ENCODE data around the gene PTGR1.

DNA sequence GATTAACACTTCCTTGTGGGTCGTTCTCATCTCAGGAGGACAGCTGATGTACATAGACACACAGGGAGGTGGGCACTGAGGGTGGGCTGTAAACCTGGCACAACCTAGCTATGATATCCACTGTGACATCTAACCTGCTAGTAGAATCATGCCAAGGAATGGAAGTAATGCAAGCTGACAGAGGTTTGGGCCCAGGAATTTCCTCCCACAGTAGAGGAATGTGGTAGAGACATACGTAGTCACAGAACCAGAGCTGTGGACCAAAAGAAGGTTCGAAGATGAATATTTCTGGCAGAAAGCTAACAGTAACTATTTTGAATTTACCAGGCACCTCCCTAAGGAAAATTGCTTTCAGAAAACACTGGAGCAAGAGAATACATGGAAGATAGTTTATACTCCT is 16.5 kb upstream of the PTGR1 start:
- TF ChIP-seq, protein P1, sequence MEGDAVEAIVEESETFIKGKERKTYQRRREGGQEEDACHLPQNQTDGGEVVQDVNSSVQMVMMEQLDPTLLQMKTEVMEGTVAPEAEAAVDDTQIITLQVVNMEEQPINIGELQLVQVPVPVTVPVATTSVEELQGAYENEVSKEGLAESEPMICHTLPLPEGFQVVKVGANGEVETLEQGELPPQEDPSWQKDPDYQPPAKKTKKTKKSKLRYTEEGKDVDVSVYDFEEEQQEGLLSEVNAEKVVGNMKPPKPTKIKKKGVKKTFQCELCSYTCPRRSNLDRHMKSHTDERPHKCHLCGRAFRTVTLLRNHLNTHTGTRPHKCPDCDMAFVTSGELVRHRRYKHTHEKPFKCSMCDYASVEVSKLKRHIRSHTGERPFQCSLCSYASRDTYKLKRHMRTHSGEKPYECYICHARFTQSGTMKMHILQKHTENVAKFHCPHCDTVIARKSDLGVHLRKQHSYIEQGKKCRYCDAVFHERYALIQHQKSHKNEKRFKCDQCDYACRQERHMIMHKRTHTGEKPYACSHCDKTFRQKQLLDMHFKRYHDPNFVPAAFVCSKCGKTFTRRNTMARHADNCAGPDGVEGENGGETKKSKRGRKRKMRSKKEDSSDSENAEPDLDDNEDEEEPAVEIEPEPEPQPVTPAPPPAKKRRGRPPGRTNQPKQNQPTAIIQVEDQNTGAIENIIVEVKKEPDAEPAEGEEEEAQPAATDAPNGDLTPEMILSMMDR (conservative IDR thresholded peaks at IDR 0.05; ENCODE audit: low read depth in 2 of 2), result no peak
- TF ChIP-seq ZNF114 (CRISPR knock-in tag; IDR thresholded peaks at IDR 0.05) (no peak), POLR2AphosphoS5 (IDR thresholded peaks at IDR 0.05; ENCODE audit: low read depth) (no peak), EZH2phosphoT487 (IDR thresholded peaks at IDR 0.05; ENCODE audit: unreplicated experiment) (no peak), STAT1 (IDR thresholded peaks at IDR 0.05; ENCODE audit: unreplicated experiment) (no peak), EZH2 (IDR thresholded peaks at IDR 0.05; ENCODE audit: low read depth, unreplicated experiment) (no peak), CREB1 (CRISPR knock-in tag; IDR thresholded peaks at IDR 0.05; ENCODE audit: low read depth) (no peak), ZNF331 (CRISPR knock-in tag; IDR thresholded peaks at IDR 0.05; ENCODE audit: low read depth) (no peak)
- TF ChIP-seq, protein P2, sequence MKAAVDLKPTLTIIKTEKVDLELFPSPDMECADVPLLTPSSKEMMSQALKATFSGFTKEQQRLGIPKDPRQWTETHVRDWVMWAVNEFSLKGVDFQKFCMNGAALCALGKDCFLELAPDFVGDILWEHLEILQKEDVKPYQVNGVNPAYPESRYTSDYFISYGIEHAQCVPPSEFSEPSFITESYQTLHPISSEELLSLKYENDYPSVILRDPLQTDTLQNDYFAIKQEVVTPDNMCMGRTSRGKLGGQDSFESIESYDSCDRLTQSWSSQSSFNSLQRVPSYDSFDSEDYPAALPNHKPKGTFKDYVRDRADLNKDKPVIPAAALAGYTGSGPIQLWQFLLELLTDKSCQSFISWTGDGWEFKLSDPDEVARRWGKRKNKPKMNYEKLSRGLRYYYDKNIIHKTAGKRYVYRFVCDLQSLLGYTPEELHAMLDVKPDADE (IDR thresholded peaks at IDR 0.05), result no peak
- TF ChIP-seq, protein P3, sequence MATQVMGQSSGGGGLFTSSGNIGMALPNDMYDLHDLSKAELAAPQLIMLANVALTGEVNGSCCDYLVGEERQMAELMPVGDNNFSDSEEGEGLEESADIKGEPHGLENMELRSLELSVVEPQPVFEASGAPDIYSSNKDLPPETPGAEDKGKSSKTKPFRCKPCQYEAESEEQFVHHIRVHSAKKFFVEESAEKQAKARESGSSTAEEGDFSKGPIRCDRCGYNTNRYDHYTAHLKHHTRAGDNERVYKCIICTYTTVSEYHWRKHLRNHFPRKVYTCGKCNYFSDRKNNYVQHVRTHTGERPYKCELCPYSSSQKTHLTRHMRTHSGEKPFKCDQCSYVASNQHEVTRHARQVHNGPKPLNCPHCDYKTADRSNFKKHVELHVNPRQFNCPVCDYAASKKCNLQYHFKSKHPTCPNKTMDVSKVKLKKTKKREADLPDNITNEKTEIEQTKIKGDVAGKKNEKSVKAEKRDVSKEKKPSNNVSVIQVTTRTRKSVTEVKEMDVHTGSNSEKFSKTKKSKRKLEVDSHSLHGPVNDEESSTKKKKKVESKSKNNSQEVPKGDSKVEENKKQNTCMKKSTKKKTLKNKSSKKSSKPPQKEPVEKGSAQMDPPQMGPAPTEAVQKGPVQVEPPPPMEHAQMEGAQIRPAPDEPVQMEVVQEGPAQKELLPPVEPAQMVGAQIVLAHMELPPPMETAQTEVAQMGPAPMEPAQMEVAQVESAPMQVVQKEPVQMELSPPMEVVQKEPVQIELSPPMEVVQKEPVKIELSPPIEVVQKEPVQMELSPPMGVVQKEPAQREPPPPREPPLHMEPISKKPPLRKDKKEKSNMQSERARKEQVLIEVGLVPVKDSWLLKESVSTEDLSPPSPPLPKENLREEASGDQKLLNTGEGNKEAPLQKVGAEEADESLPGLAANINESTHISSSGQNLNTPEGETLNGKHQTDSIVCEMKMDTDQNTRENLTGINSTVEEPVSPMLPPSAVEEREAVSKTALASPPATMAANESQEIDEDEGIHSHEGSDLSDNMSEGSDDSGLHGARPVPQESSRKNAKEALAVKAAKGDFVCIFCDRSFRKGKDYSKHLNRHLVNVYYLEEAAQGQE (IDR thresholded peaks at IDR 0.05; ENCODE audit: unreplicated experiment), result no peak
- TF ChIP-seq, protein P4, sequence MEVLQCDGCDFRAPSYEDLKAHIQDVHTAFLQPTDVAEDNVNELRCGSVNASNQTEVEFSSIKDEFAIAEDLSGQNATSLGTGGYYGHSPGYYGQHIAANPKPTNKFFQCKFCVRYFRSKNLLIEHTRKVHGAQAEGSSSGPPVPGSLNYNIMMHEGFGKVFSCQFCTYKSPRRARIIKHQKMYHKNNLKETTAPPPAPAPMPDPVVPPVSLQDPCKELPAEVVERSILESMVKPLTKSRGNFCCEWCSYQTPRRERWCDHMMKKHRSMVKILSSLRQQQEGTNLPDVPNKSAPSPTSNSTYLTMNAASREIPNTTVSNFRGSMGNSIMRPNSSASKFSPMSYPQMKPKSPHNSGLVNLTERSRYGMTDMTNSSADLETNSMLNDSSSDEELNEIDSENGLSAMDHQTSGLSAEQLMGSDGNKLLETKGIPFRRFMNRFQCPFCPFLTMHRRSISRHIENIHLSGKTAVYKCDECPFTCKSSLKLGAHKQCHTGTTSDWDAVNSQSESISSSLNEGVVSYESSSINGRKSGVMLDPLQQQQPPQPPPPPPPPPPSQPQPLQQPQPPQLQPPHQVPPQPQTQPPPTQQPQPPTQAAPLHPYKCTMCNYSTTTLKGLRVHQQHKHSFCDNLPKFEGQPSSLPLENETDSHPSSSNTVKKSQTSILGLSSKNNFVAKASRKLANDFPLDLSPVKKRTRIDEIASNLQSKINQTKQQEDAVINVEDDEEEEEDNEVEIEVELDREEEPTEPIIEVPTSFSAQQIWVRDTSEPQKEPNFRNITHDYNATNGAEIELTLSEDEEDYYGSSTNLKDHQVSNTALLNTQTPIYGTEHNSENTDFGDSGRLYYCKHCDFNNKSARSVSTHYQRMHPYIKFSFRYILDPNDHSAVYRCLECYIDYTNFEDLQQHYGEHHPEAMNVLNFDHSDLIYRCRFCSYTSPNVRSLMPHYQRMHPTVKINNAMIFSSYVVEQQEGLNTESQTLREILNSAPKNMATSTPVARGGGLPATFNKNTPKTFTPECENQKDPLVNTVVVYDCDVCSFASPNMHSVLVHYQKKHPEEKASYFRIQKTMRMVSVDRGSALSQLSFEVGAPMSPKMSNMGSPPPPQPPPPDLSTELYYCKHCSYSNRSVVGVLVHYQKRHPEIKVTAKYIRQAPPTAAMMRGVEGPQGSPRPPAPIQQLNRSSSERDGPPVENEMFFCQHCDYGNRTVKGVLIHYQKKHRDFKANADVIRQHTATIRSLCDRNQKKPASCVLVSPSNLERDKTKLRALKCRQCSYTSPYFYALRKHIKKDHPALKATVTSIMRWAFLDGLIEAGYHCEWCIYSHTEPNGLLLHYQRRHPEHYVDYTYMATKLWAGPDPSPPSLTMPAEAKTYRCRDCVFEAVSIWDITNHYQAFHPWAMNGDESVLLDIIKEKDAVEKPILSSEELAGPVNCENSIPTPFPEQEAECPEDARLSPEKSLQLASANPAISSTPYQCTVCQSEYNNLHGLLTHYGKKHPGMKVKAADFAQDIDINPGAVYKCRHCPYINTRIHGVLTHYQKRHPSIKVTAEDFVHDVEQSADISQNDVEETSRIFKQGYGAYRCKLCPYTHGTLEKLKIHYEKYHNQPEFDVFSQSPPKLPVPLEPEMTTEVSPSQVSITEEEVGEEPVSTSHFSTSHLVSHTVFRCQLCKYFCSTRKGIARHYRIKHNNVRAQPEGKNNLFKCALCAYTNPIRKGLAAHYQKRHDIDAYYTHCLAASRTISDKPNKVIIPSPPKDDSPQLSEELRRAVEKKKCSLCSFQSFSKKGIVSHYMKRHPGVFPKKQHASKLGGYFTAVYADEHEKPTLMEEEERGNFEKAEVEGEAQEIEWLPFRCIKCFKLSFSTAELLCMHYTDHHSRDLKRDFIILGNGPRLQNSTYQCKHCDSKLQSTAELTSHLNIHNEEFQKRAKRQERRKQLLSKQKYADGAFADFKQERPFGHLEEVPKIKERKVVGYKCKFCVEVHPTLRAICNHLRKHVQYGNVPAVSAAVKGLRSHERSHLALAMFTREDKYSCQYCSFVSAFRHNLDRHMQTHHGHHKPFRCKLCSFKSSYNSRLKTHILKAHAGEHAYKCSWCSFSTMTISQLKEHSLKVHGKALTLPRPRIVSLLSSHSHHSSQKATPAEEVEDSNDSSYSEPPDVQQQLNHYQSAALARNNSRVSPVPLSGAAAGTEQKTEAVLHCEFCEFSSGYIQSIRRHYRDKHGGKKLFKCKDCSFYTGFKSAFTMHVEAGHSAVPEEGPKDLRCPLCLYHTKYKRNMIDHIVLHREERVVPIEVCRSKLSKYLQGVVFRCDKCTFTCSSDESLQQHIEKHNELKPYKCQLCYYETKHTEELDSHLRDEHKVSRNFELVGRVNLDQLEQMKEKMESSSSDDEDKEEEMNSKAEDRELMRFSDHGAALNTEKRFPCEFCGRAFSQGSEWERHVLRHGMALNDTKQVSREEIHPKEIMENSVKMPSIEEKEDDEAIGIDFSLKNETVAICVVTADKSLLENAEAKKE (CRISPR knock-in tag; IDR thresholded peaks at IDR 0.05), result no peak

All from GM23338 (cell line).